ENCODE data around the gene ING4.

Gene ING4

GRCh38 chr12:6640497-6640896, 22.4 kb downstream of the ING4 start:
- Histone ChIP-seq H3K4me3 (ENCODE audit: low read length, poor library complexity, severe bottlenecking) (no peak overlapping the region), H3K9me3 (ENCODE audit: insufficient read depth, low read depth, low read length) (no peaks in the 10 kb centered on the region), H3K36me3 (ENCODE audit: insufficient read depth, low read length) (no peaks in the 10 kb centered on the region), H4K20me1 (ENCODE audit: insufficient read depth, low read length, poor library complexity, severe bottlenecking) (no peaks in the 10 kb centered on the region), H3K9me2 (replicated peaks; ENCODE audit: low read depth, low read length) (no peaks in the 10 kb centered on the region), H3K4me1 (ENCODE audit: insufficient read depth, low read length, poor library complexity, severe bottlenecking) (peaks cover 62% of the 10 kb centered on the region), H3K9ac (ENCODE audit: low read depth, low read length, poor library complexity, severe bottlenecking) (no peak overlapping the region), H2AFZ (ENCODE audit: low read length) (no peak overlapping the region), H3K27me3 (ENCODE audit: insufficient read depth, low read length, poor library complexity, severe bottlenecking) (no peaks in the 10 kb centered on the region), H3K4me2 (ENCODE audit: low read depth, low read length, poor library complexity, severe bottlenecking) (no peak overlapping the region), H3F3A (ENCODE audit: low read depth) (peaks cover 2% of the 10 kb centered on the region; the same call in 1 of the 2 replicates), H3K79me2 (ENCODE audit: insufficient read depth, low read length) (no peaks in the 10 kb centered on the region)
- TF ChIP-seq, protein P1, sequence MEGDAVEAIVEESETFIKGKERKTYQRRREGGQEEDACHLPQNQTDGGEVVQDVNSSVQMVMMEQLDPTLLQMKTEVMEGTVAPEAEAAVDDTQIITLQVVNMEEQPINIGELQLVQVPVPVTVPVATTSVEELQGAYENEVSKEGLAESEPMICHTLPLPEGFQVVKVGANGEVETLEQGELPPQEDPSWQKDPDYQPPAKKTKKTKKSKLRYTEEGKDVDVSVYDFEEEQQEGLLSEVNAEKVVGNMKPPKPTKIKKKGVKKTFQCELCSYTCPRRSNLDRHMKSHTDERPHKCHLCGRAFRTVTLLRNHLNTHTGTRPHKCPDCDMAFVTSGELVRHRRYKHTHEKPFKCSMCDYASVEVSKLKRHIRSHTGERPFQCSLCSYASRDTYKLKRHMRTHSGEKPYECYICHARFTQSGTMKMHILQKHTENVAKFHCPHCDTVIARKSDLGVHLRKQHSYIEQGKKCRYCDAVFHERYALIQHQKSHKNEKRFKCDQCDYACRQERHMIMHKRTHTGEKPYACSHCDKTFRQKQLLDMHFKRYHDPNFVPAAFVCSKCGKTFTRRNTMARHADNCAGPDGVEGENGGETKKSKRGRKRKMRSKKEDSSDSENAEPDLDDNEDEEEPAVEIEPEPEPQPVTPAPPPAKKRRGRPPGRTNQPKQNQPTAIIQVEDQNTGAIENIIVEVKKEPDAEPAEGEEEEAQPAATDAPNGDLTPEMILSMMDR (conservative IDR thresholded peaks at IDR 0.05; ENCODE audit: low read length) = no peak
- TF ChIP-seq EZH2phosphoT487 (IDR thresholded peaks at IDR 0.05; ENCODE audit: borderline replicate concordance) = no peak

DNA sequence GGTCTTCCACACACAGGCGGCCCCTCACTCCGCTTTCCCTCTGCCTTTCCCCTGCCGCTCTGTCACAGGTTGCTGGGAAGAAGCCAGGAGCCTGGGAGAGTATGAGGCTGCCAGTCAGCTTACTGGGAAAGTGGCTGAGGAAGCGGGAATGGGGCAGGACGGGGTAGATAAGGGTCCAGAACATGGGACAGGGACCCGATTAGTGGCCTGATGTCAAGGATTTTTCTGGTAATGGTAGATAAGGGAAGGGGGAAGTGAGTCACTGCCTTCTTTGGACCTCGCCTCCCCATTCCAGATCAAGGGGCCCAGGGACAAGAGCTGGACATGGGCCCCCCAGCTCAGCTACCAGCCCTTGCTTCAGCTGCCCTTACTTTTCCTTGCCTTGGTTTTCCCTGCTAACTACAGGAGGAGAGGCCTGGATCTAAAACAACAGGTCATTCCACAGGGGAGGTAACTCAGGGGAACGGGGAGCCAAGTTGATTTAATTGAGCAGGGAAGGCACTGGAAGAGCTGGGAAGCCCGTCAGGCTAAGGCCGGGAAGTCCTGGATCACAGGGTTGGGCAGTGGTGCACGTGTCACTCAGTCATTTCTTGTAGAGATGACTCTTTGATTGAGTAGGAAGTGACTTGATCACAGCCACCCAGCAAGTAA, 23.6 kb downstream of the ING4 start:
- H3K9me2 ChIP-seq (replicated peaks; ENCODE audit: low read depth, low read length) = no peaks in the 10 kb centered on the region
- H3K27me3 ChIP-seq (ENCODE audit: insufficient read depth, low read length, poor library complexity, severe bottlenecking) = no peaks in the 10 kb centered on the region
- no peak overlapping the region for H3K4me2 ChIP-seq (ENCODE audit: low read depth, low read length, poor library complexity, severe bottlenecking)
- TF ChIP-seq, protein P1 (conservative IDR thresholded peaks at IDR 0.05; ENCODE audit: low read length) = no peak
- no peak for TF ChIP-seq EZH2phosphoT487 (IDR thresholded peaks at IDR 0.05; ENCODE audit: borderline replicate concordance)
- peaks cover 3% of the 10 kb centered on the region for H3K79me2 ChIP-seq (ENCODE audit: insufficient read depth, low read length)
- H3F3A ChIP-seq (ENCODE audit: low read depth) = peaks cover 2% of the 10 kb centered on the region; the same call in 1 of the 2 replicates
- H3K4me1 ChIP-seq (ENCODE audit: insufficient read depth, low read length, poor library complexity, severe bottlenecking) = peaks cover 66% of the 10 kb centered on the region
- H3K36me3 ChIP-seq (ENCODE audit: insufficient read depth, low read length) = no peaks in the 10 kb centered on the region
- H3K9ac ChIP-seq (ENCODE audit: low read depth, low read length, poor library complexity, severe bottlenecking) = peak overlapping the region; percentile 30
- H3K4me3 ChIP-seq (ENCODE audit: low read length, poor library complexity, severe bottlenecking) = no peak overlapping the region
- H3K9me3 ChIP-seq (ENCODE audit: insufficient read depth, low read depth, low read length) = no peaks in the 10 kb centered on the region
- no peaks in the 10 kb centered on the region for H4K20me1 ChIP-seq (ENCODE audit: insufficient read depth, low read length, poor library complexity, severe bottlenecking)
- no peak overlapping the region for H2AFZ ChIP-seq (ENCODE audit: low read length)

DNA sequence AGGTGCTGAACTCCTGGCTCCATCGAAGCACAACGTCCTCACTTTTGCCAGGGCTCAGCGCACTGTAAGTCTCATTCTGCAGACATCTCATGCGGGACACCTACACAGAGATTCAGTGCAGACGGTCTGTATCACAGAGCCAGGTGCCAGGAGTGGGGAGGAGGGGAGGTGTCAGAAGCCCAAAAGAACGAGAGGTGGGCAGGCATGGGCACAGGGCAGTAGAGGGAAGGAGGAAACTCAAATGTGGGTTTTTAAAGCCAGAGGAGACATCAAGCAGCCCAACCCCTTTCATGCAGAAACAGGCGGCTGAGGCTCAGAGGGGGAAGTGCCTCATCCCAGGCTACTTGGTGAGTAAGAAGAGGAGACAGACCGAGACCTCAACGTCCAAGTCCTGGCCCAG, 24.6 kb downstream of the ING4 start:
- no peaks in the 10 kb centered on the region for H3K27me3 ChIP-seq (ENCODE audit: insufficient read depth, low read length, poor library complexity, severe bottlenecking)
- H3K4me3 ChIP-seq (ENCODE audit: low read length, poor library complexity, severe bottlenecking) = no peak overlapping the region
- H3K79me2 ChIP-seq (ENCODE audit: insufficient read depth, low read length) = peaks cover 13% of the 10 kb centered on the region
- peaks cover 2% of the 10 kb centered on the region; the same call in 1 of the 2 replicates for H3F3A ChIP-seq (ENCODE audit: low read depth)
- TF ChIP-seq, protein P1 (conservative IDR thresholded peaks at IDR 0.05; ENCODE audit: low read length) = no peak
- no peak for TF ChIP-seq EZH2phosphoT487 (IDR thresholded peaks at IDR 0.05; ENCODE audit: borderline replicate concordance)
- no peaks in the 10 kb centered on the region for H3K9me3 ChIP-seq (ENCODE audit: insufficient read depth, low read depth, low read length)
- H3K36me3 ChIP-seq (ENCODE audit: insufficient read depth, low read length) = no peaks in the 10 kb centered on the region
- peak overlapping the region; percentile 4 for H3K4me2 ChIP-seq (ENCODE audit: low read depth, low read length, poor library complexity, severe bottlenecking)
- H3K9me2 ChIP-seq (replicated peaks; ENCODE audit: low read depth, low read length) = no peaks in the 10 kb centered on the region
- no peaks in the 10 kb centered on the region for H4K20me1 ChIP-seq (ENCODE audit: insufficient read depth, low read length, poor library complexity, severe bottlenecking)
- peak overlapping the region; percentile 30 for H3K9ac ChIP-seq (ENCODE audit: low read depth, low read length, poor library complexity, severe bottlenecking)
- no peak overlapping the region for H2AFZ ChIP-seq (ENCODE audit: low read length)
- peaks cover 65% of the 10 kb centered on the region for H3K4me1 ChIP-seq (ENCODE audit: insufficient read depth, low read length, poor library complexity, severe bottlenecking)

Measured in Loucy (cell line).